Measurements from ENCODE around the gene CEP128.

The CEP128 gene

DNA sequence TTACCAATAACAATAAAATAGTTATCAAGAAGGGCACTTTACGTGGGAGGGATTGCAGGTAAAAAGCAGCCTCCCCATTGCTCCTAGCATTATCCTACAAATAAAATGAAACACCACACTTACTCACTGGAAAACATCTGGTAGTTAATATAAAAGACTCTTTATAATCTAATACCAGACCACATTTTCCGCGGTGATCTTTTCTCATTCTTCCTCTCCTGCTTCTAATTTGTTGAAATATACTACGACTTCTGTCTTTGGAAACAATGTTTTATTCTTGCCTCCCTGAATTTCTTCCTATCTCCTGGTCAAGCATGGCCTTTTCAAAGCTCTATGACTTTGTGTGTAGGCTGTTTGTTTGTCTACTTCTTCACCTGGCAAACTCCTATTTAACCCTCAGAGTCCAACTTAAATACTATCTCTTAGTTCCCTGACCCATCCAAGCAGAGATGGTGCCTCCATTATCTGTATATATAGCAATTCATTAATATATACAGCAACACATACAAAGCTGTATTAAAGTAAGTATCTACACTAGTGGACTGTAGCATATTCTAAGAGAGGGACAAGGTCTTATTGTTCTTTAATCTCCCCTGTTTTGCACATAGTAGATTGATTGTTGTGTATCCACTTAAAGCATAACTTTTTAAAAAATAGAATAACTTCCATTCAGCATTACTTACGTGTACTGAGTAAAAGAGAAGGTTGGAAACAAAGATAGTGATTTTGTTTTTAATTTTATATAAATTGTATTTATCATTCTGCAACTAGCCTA, 228.3 kb downstream of the CEP128 start:
- TF ChIP-seq, protein P1, sequence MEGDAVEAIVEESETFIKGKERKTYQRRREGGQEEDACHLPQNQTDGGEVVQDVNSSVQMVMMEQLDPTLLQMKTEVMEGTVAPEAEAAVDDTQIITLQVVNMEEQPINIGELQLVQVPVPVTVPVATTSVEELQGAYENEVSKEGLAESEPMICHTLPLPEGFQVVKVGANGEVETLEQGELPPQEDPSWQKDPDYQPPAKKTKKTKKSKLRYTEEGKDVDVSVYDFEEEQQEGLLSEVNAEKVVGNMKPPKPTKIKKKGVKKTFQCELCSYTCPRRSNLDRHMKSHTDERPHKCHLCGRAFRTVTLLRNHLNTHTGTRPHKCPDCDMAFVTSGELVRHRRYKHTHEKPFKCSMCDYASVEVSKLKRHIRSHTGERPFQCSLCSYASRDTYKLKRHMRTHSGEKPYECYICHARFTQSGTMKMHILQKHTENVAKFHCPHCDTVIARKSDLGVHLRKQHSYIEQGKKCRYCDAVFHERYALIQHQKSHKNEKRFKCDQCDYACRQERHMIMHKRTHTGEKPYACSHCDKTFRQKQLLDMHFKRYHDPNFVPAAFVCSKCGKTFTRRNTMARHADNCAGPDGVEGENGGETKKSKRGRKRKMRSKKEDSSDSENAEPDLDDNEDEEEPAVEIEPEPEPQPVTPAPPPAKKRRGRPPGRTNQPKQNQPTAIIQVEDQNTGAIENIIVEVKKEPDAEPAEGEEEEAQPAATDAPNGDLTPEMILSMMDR (IDR thresholded peaks at IDR 0.05): no peak

GRCh38 chr14:80705241-80705980, 236.1 kb downstream of the CEP128 start:
- TF ChIP-seq, protein P1 (IDR thresholded peaks at IDR 0.05): no peak

DNA sequence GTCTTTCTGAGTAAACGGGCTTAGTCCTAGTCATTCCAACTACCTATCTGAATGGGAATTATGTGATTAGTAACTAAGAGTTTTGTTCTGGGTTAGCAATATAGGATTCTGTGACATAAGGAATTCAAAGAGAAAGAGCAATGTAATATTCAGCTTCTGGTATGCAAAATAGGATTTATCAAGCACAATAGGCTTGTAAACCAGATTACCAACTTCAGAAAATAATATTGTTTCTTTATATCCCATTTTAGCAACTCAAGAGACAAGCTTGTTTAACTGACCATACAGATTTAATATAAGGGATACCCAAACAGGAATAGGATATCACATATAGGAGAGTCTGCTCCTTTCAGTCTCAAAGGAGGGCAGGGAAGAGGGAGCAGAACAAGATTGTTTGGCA, 240.9 kb downstream of the CEP128 start:
- TF ChIP-seq, protein P1 (IDR thresholded peaks at IDR 0.05): no peak

DNA sequence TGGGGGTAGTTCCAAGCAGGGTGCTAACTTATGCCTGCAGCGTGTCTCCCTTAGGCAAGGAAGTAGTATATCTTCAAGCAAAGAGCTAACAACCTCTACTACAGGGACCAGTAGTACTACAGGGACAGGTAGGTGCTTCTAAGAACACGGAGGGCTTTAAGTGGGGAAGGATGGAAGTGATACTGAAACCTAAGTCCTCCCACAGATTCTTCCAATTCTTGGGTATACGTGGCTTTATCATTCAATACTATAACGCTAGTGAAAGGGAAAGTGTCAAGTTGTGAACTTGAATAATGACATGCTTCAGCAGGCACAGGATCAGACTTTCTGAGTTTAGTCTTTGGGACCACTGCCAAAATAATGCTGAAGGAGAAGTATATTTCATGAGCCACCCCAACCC, 241.7 kb downstream of the CEP128 start:
- TF ChIP-seq, protein P1 (IDR thresholded peaks at IDR 0.05): no peak

GRCh38 chr14:80698974-80699373, 242.6 kb downstream of the CEP128 start:
- TF ChIP-seq, protein P1 (IDR thresholded peaks at IDR 0.05): no peak

DNA sequence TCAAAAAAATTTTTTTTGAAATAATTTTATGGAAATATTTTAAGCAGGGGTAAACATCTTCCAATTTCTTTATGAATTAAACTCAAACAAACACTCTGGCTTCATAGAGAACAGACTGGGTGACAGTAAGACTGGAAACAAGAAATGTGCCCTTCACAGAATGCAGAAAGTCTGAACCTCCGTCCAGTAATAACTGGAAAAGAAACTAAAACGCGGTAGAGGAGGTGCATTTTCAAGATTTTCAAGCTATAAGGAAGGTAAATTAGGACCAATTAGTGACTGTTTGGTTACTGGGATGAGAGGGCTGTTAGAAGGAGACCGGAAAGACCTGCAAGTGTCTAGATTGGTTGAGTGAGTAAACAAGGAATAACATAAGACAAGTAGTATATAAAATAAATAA, 245.7 kb downstream of the CEP128 start:
- TF ChIP-seq, protein P1 (IDR thresholded peaks at IDR 0.05): no peak

- TF ChIP-seq, protein P1 (IDR thresholded peaks at IDR 0.05): no peak
Observed at GRCh38 chr14:80692903-80693302, 248.6 kb downstream of the CEP128 start.

Measured in LNCAP (cell line).